H1 (cell line): ENCODE measurements around the gene CRTC1.
"Not testable (repeated sequence)": the region's sequence is repeated elsewhere in the genome, so short reads cannot be mapped to it uniquely, and the experiment has no call there.

Experiments
- EP300 ChIP-seq, 2 experiments: IDR thresholded peaks; 1 replicate in 1 of 2; 2 replicates in 1 of 2; pipeline ENCODE4 v1.6.1; 2011 to 2012; ENCODE audit warnings: low read depth in 2 of 2, low read length in 2 of 2, mild to moderate bottlenecking in 2 of 2, borderline replicate concordance in 1 of 2, inconsistent platforms in 1 of 2, moderate library complexity in 1 of 2
- RAD21 ChIP-seq, 2 experiments: IDR thresholded peaks in 1 of 2; conservative IDR thresholded peaks in 1 of 2; 2 replicates each; pipeline ENCODE4 v1.6.1; 2011; ENCODE audit warnings: low read depth in 2 of 2, low read length in 2 of 2, improper control_type of control experiment in 1 of 2, inconsistent platforms in 1 of 2, mild to moderate bottlenecking in 1 of 2, moderate library complexity in 1 of 2
- SRF ChIP-seq: IDR thresholded peaks from 2 replicates; pipeline ENCODE4 v1.6.1; 2011; ENCODE audit warnings: mild to moderate bottlenecking, low read depth, low read length, moderate library complexity

- TF ChIP-seq RAD21 (IDR thresholded peaks at IDR 0.05 in 1 of 2, conservative IDR thresholded peaks at IDR 0.05 in 1 of 2; ENCODE audit: low read depth in 2 of 2, low read length in 2 of 2); EP300 (IDR thresholded peaks at IDR 0.05; ENCODE audit: borderline replicate concordance in 1 of 2, low read depth in 2 of 2, low read length in 2 of 2); SRF: not testable (repeated sequence)
These were observed 50.4 kb downstream of the CRTC1 start for GRCh38 chr19:18733762-18734332.
